Osteocyte (in vitro differentiated cells): ENCODE data around the gene ESPN. TPM values are rescaled to one million over a fixed set of nuclear protein-coding genes. Genes with fewer than 3 reads are reported as not detected.

Source experiments
- DNase-seq: peaks from one replicate; pipeline ENCODE4 v3.0.0; 2021; ENCODE audit warnings: mixed read lengths; ENCODE audit not compliant: unreplicated experiment; ENCODE audit errors: extremely low spot score
- H3K27ac Mint-ChIP-seq: one replicate; pipeline ENCODE4 v1.8.0; 2021; ENCODE audit warnings: mild to moderate bottlenecking, mixed read lengths; ENCODE audit not compliant: unreplicated experiment
- H3K27me3 Mint-ChIP-seq: one replicate; pipeline ENCODE4 v1.8.0; 2021; ENCODE audit warnings: mixed read lengths; ENCODE audit not compliant: unreplicated experiment
- H3K36me3 Mint-ChIP-seq: one replicate; pipeline ENCODE4 v1.8.0; 2021; ENCODE audit warnings: mixed read lengths; ENCODE audit not compliant: unreplicated experiment
- H3K4me1 Mint-ChIP-seq: one replicate; pipeline ENCODE4 v1.8.0; 2021; ENCODE audit warnings: mixed read lengths; ENCODE audit not compliant: unreplicated experiment
- H3K4me3 Mint-ChIP-seq: one replicate; pipeline ENCODE4 v1.8.0; 2021; ENCODE audit warnings: mild to moderate bottlenecking, moderate library complexity, mixed read lengths; ENCODE audit not compliant: unreplicated experiment
- H3K9me3 Mint-ChIP-seq: one replicate; pipeline ENCODE4 v1.8.0; 2021; ENCODE audit warnings: mixed read lengths; ENCODE audit not compliant: unreplicated experiment
- total RNA-seq: library from RNA; stranded (reverse); gene quantifications from 2 replicates; pipeline ENCODE4 v1.2.1, GENCODE V29; 2021
- TF ChIP-seq, protein P1 (sequence below): fragments of 200-600 bp; sonication (generic); IDR thresholded peaks from 2 replicates; pipeline ENCODE4 v1.5.0; 2021; ENCODE audit warnings: antibody characterized with exemption, mild to moderate bottlenecking, moderate library complexity

Gene ESPN
- total RNA-seq, 1 donor from 2014 or later = not detected

DNA sequence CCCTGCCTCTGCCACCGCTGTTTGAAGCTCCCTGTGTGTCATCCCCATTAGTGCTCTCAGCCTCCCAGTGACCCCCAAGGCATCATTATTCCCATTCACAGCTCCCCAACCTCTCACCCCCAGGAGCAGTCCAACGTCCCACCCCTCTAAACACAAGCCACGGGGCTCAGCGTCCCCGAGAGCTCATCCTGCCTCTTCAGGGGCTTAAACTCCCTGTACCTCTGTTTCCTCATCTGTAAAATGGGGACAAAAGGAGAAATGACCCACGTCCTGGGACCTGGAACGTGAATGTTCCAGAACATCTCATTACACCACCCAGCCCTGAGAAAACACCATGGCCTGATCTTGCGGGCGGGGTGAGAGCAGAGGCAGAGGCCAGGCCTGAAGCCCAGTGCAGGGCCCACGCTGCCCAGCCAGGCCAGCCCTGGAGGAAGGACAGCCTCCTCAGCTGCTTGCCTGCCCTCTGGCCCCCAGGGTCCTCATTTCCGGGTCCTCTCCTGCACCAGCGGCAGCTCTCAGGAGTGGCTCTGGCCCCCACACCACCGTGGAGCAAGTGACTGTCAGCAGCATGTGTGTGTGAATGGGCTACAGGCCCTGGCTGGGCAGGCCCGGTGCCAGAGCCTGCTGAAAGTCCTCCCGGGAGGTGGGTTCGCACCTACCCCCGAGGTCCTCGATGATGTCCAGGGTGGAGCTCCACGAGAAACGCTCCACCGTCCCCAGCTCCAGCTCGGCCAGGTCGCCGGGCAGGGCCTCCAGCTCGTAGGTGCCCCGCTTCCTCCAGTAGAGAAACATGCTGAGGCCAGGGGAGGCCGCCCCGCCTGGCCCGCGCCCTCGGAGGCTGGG lies 81.0 kb downstream of the ESPN start:
- TF ChIP-seq, protein P1, sequence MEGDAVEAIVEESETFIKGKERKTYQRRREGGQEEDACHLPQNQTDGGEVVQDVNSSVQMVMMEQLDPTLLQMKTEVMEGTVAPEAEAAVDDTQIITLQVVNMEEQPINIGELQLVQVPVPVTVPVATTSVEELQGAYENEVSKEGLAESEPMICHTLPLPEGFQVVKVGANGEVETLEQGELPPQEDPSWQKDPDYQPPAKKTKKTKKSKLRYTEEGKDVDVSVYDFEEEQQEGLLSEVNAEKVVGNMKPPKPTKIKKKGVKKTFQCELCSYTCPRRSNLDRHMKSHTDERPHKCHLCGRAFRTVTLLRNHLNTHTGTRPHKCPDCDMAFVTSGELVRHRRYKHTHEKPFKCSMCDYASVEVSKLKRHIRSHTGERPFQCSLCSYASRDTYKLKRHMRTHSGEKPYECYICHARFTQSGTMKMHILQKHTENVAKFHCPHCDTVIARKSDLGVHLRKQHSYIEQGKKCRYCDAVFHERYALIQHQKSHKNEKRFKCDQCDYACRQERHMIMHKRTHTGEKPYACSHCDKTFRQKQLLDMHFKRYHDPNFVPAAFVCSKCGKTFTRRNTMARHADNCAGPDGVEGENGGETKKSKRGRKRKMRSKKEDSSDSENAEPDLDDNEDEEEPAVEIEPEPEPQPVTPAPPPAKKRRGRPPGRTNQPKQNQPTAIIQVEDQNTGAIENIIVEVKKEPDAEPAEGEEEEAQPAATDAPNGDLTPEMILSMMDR = no peak
- Mint-ChIP-seq H3K4me1 (peaks cover 35% of the 10 kb centered on the region), H3K27me3 (no peaks in the 10 kb centered on the region), H3K4me3 (no peak overlapping the region), H3K9me3 (no peaks in the 10 kb centered on the region), H3K27ac (no peak overlapping the region), H3K36me3 (no peaks in the 10 kb centered on the region)
- DNase-seq = no peak

DNA sequence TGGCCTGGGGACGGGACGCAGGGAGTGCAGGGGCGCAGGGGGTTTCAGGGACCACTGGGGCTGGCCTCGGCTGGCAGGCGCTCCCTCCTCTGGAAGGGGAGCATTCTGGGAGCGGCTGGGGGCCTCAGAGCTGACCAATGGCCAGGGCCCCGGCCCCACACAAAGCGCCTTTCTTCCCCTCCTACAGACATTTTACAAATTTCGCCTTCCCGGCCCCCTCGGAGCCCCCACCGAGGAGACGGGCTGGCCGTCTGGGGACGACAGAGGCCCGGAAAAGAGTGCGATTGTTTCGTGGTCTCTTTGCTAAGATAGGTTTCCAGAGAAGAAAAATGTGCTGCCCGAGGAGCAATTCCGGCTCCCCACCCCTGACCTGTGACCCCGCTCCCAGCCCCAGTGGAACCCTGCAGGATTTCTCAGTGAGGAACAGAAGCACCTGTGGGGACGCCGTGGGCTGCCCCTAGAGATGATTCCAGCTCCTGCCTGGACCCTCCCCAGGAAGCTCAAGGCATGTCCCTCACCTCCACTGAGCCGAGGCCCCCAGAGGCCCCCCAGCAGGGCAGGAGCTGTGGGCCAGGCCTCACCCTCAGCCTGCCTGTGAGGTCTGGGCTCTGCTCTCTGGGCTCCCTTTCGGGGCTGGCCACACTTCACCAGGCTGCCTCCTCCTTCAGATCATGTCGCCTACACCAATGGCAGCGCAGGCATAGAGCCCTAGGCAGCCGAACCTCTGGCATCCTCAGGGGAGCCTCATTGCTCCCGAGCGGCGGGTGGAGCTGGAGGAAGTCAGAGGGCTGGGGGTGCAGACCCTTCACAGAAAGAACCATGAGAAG lies 81.8 kb downstream of the ESPN start:
- no peaks in the 10 kb centered on the region for H3K27me3 Mint-ChIP-seq
- TF ChIP-seq, protein P1 = no peak
- no peak overlapping the region for H3K27ac Mint-ChIP-seq
- no peak overlapping the region for H3K4me3 Mint-ChIP-seq
- no peaks in the 10 kb centered on the region for H3K36me3 Mint-ChIP-seq
- H3K4me1 Mint-ChIP-seq = peaks cover 29% of the 10 kb centered on the region
- H3K9me3 Mint-ChIP-seq = no peaks in the 10 kb centered on the region
- DNase-seq = no peak

DNA sequence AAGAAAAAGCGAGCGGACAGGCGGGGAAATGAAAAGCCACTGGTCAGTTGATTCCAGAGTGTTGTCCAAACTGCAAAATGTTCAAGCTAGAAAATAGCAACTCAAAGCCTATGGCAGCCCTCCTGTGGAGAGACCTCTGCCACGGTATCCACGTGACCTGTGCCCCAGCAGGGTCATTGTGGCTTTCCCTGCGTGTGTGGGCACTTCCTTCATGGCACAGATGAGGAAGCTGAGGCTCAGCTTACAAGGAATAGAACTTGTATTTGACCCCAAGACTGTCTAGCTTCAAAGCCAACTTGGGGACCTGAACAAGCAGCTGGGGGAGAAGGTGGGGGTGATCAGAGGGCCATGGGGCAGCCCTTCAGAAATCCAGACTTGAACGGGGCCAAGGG lies 82.5 kb downstream of the ESPN start:
- DNase-seq = no peak
- H3K4me3 Mint-ChIP-seq = no peak overlapping the region
- peaks cover 29% of the 10 kb centered on the region for H3K4me1 Mint-ChIP-seq

DNA sequence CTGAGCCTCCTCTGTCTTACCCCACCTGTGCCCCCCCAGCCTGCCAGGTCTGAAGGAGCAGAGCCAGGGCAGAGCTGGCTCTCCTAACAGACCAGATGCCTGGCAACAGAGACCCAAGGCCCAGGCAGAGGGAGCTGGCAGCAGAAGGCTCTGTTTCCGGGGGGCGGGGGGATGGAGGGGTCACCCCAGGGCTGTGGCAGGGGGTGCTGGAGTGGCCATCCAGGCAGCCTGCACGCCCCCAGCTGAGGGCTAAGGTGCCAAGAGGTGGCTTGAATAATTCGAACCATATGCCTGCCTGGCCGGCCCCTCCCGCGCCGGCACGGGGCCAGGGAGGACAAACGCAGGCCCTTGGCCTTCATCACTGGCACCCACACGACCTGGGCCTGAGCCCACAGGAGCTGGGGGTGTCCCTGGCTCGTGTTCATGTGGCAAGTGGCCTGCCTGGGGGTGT lies 82.9 kb downstream of the ESPN start:
- peaks cover 28% of the 10 kb centered on the region for H3K4me1 Mint-ChIP-seq
- H3K27ac Mint-ChIP-seq = no peak overlapping the region
- no peaks in the 10 kb centered on the region for H3K27me3 Mint-ChIP-seq
- H3K36me3 Mint-ChIP-seq = no peaks in the 10 kb centered on the region
- no peak for DNase-seq
- TF ChIP-seq, protein P1 = no peak
- H3K9me3 Mint-ChIP-seq = no peaks in the 10 kb centered on the region
- no peak overlapping the region for H3K4me3 Mint-ChIP-seq

More for the DNA sequence above, 82.5 kb downstream of the ESPN start:
- TF ChIP-seq, protein P1 = no peak
- Mint-ChIP-seq H3K27me3 (no peaks in the 10 kb centered on the region), H3K36me3 (no peaks in the 10 kb centered on the region), H3K27ac (no peak overlapping the region), H3K9me3 (no peaks in the 10 kb centered on the region)
